Testis (tissue), 3 donors: ENCODE results near the gene HMOX1. TPM values are rescaled to one million over a fixed set of nuclear protein-coding genes. Genes with fewer than 3 reads are reported as not detected.

Source experiments
- DNase-seq: peaks from one replicate; pipeline ENCODE4 v3.0.0-alpha.2; 2019
- H3K27ac ChIP-seq, 2 donors: fragments of 200-600 bp; sonication (generic); one replicate each; pipeline ENCODE4 v1.5.1; 2019
- H3K27me3 ChIP-seq: fragments of 200-600 bp; sonication (generic); one replicate; pipeline ENCODE4 v1.5.1; 2019
- H3K36me3 ChIP-seq: fragments of 200-600 bp; sonication (generic); one replicate; pipeline ENCODE4 v1.5.1; 2017; ENCODE audit warnings: low read depth; ENCODE audit errors: missing control alignments
- H3K4me1 ChIP-seq: fragments of 200-600 bp; sonication (generic); one replicate; pipeline ENCODE4 v1.5.1; 2019
- H3K4me3 ChIP-seq, 2 donors: fragments of 200-600 bp; sonication (generic); one replicate each; pipeline ENCODE4 v1.5.1; 2017 to 2019
- H3K9me3 ChIP-seq: fragments of 200-600 bp; sonication (generic); one replicate; pipeline ENCODE4 v1.5.1; 2017
- POLR2A ChIP-seq: fragments of 450-650 bp; IDR thresholded peaks from one replicate; pipeline ENCODE4 v1.6.1; 2017; ENCODE audit warnings: antibody characterized with exemption, mild to moderate bottlenecking, moderate library complexity
- WGBS, 2 donors: methylation state at CpG; one replicate each; pipeline ENCODE4 v1.1.5; 2018; 5-methylcytosine and 5-hydroxymethylcytosine counted together
- intact Hi-C: fragments of 100-400 bp; cut with DNase I; formaldehyde crosslinking; loops from one replicate; pipeline ENCODE4 v1.15.1; 2023; ENCODE audit warnings: low total_unique reads
- polyA plus RNA-seq: library from polyadenylated mRNA; stranded (reverse); fragments of 350-450 nt; fragmentation: Illumina TruSeq; extraction: RNeasy Lipid Tissue Mini Kit (QIAGEN cat#74804); gene quantifications from one replicate; pipeline ENCODE4 v1.2.3, GENCODE V29; 2014; ENCODE audit warnings: low read depth, low replicate concordance; ENCODE audit not compliant: insufficient read depth
- total RNA-seq, 2 donors: library from RNA; depleted of rRNA; stranded (reverse); fragments of >200 nt; gene quantifications; one replicate each; pipeline ENCODE4 v1.2.3, GENCODE V29; 2016
- TF ChIP-seq, protein P1 (sequence below), 3 experiments: fragments of 450-650 bp in 2 of 3; fragments of 200-600 bp in 1 of 3; sonication (generic) in 1 of 3; IDR thresholded peaks; one replicate each; pipeline ENCODE4 v1.5.1; 2016 to 2019; ENCODE audit warnings: antibody characterized with exemption in 3 of 3, mild to moderate bottlenecking in 2 of 3, moderate library complexity in 1 of 3

The HMOX1 gene
- total and polyA plus RNA-seq, 3 donors from 2014 or later = 22.0 to 37.8 (median 35.2) TPM

DNA sequence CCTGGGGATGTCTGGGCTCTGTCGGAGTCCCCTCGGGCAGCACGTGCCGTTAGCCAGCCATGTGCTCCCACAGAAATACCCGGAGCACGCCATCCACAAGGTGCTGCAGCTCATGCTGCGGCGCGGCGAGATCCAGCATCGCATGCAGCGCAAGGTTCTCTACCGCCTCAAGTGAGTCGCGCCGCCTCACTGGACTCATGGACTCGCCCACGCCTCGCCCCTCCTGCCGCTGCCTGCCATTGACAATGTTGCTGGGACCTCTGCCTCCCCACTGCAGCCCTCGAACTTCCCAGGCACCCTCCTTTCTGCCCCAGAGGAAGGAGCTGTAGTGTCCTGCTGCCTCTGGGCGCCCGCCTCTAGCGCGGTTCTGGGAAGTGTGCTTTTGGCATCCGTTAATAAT, 43.2 kb downstream of the HMOX1 start:
- 50 to 86% methylated on average over 7 to 26 of the region's 26 CpGs for WGBS, 2 donors
- Histone ChIP-seq H3K36me3 (no peaks in the 10 kb centered on the region), H3K4me3 (peak overlapping the region in 1 of 2 donors; percentile 35), H3K4me1 (peaks cover 11% of the 10 kb centered on the region), H3K9me3 (no peaks in the 10 kb centered on the region), H3K27ac (no peak overlapping the region), H3K27me3 (no peaks in the 10 kb centered on the region)
- intact Hi-C loops = loop anchor here (10.0 kb wide), 1 partner anchor 161 kb away; no protein-coding TSS in a partner anchor
- TF ChIP-seq POLR2A = no peak
- TF ChIP-seq, protein P1, sequence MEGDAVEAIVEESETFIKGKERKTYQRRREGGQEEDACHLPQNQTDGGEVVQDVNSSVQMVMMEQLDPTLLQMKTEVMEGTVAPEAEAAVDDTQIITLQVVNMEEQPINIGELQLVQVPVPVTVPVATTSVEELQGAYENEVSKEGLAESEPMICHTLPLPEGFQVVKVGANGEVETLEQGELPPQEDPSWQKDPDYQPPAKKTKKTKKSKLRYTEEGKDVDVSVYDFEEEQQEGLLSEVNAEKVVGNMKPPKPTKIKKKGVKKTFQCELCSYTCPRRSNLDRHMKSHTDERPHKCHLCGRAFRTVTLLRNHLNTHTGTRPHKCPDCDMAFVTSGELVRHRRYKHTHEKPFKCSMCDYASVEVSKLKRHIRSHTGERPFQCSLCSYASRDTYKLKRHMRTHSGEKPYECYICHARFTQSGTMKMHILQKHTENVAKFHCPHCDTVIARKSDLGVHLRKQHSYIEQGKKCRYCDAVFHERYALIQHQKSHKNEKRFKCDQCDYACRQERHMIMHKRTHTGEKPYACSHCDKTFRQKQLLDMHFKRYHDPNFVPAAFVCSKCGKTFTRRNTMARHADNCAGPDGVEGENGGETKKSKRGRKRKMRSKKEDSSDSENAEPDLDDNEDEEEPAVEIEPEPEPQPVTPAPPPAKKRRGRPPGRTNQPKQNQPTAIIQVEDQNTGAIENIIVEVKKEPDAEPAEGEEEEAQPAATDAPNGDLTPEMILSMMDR (IDR thresholded peaks at IDR 0.05) = no peak
- peak; percentile 38 for DNase-seq

DNA sequence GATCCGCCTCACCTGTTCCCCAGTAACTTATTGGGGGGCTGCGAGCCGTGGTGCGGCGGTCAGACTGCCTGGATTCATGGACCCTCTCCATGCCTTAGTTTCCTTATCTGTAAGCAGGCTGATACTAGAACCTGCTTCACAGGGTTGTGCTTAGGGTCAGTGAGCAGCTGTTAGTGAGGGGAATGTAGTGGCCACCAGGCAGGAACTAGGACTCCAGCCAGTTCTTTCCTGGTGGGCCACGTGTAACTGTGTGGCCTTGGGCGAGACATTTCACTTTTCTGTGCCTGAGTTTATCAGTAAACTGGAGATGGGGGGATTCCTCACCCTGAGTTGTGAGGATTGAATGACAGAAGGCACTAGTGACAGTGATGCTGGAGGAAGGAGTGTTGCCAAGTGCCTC, 43.9 kb downstream of the HMOX1 start:
- intact Hi-C loops = loop anchor here (10.0 kb wide), 1 partner anchor 160 kb away; no protein-coding TSS in a partner anchor
- Histone ChIP-seq H3K27me3 (no peaks in the 10 kb centered on the region), H3K36me3 (no peaks in the 10 kb centered on the region)

DNA sequence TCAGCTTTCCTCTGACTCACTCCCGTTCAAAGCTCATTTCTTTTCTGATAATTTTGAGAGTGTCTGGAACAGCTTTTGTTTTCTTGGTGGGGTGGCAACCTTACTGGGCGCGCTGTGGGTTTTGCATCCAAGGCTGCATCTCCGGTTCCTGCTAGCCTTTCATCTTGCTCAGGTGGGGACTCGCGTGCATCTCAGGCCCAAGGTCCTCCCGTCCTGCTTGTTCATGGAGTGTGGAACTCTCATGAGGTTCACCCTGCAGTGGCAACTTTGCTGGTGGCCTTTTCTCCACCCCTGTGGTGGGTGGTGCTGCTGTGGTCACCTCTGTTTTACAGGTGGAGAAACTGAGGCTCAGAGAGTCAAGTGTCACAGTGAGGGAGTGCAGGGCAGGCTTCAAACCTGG, 44.6 kb downstream of the HMOX1 start:
- Histone ChIP-seq H3K27me3 (no peaks in the 10 kb centered on the region), H3K4me3 (no peak overlapping the region), H3K36me3 (no peaks in the 10 kb centered on the region), H3K27ac (no peak overlapping the region), H3K4me1 (peaks cover 11% of the 10 kb centered on the region), H3K9me3 (no peaks in the 10 kb centered on the region)
- no peak for TF ChIP-seq POLR2A
- TF ChIP-seq, protein P1 (IDR thresholded peaks at IDR 0.05) = no peak
- whole genome bisulfite sequencing, 2 donors = 86 to 91% methylated on average over 7 of the region's 7 CpGs
- intact Hi-C loops = loop anchor here (10.0 kb wide), 1 partner anchor 159 kb away; no protein-coding TSS in a partner anchor
- DNase-seq = no peak

More for the DNA sequence above, 43.9 kb downstream of the HMOX1 start:
- no peak for TF ChIP-seq POLR2A
- TF ChIP-seq, protein P1 (IDR thresholded peaks at IDR 0.05) = no peak
- Histone ChIP-seq H3K9me3 (no peaks in the 10 kb centered on the region), H3K4me1 (peaks cover 11% of the 10 kb centered on the region), H3K27ac (no peak overlapping the region), H3K4me3 (peak overlapping the region in 1 of 2 donors; percentile 35)
- 18 to 38% methylated on average over 6 to 7 of the region's 7 CpGs for WGBS, 2 donors
- peak; percentile 48 for DNase-seq

DNA sequence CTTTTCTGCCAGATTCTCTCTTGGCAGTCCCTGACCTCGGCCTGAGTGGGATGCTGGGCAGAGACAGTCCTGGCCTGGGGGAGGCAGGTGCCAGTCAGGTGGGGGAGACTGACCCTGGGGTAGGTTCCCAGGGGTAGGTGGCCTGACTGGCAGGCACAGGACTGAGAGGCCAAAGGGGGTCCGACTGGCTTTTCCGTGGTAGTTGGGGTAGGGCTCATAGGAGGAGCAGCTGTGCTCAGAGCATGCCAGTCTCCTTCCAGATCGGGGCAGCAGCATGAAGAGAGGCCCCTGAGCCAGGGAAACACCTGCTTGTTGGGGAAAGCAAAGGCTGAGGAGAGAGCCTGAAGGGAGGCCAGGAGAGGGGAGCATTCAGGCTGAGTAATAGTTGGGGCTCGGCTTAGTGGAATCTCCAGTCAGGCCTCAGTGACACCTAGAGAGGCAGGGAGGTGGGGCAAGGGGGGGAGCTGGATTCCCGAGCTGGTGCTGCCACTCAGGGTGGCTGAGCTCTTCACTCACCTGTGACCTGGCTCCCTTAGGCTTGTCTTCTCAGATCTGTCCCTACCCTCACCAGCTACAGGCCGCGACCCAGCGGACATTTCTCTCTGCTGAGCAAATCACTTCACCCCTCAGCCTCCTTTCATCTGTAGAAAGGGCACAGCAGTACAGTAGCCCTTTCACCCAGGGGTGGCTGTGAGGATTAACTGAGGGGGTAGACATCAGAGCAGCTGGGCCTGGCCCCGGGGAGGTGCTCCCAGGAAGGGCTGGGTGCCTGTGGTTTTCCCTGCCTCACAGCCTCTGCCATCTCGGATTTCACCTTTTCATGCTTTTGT, 45.3 kb downstream of the HMOX1 start:
- DNase-seq = no peak
- no peaks in the 10 kb centered on the region for H3K9me3 ChIP-seq
- WGBS, 2 donors = 81 to 88% methylated on average over 10 to 11 of the region's 11 CpGs
- no peaks in the 10 kb centered on the region for H3K36me3 ChIP-seq
- no peaks in the 10 kb centered on the region for H3K27me3 ChIP-seq
- H3K4me1 ChIP-seq = peaks cover 14% of the 10 kb centered on the region
- H3K4me3 ChIP-seq = no peak overlapping the region
- TF ChIP-seq, protein P1 (IDR thresholded peaks at IDR 0.05) = no peak
- no peak for TF ChIP-seq POLR2A
- intact Hi-C loops = loop anchor here (10.0 kb wide), 1 partner anchor 159 kb away; no protein-coding TSS in a partner anchor
- no peak overlapping the region for H3K27ac ChIP-seq
